GM19035 (cell line): ENCODE results near the gene HOXA10.

ENCODE experiments used
- ATAC-seq: cut with Tn5 transposase; IDR thresholded peaks from one replicate; pipeline ENCODE4 v1.9.1; 2021; ENCODE audit not compliant: unreplicated experiment

HOXA10 gene

GRCh38 chr7:27168265-27168947 lies 5.7 kb downstream of the HOXA10 start:
- no peak for ATAC-seq

- no peak for ATAC-seq
Observed at GRCh38 chr7:27167916-27168264, 6.2 kb downstream of the HOXA10 start.

- ATAC-seq, result no peak
Observed at GRCh38 chr7:27166531-27167505, 7.3 kb downstream of the HOXA10 start.

- no peak for ATAC-seq
Observed at GRCh38 chr7:27165996-27166530, 8.1 kb downstream of the HOXA10 start.

GRCh38 chr7:27165089-27165995 lies 8.8 kb downstream of the HOXA10 start, which contains the start of gene HOXA9:
TSS of gene HOXA9 (minus strand) at chr7:27165537. CDS start at chr7:27165457, 80 bp downstream.
- ATAC-seq, result no peak

GRCh38 chr7:27164367-27165088 lies 9.6 kb downstream of the HOXA10 start:
- no peak for ATAC-seq

GRCh38 chr7:27164045-27164366 lies 10.1 kb downstream of the HOXA10 start:
- ATAC-seq, result no peak

GRCh38 chr7:27163288-27164044 lies 10.7 kb downstream of the HOXA10 start:
- ATAC-seq, result no peak

- no peak for ATAC-seq
Observed at GRCh38 chr7:27162561-27163287, 11.4 kb downstream of the HOXA10 start.

- no peak for ATAC-seq
Observed at GRCh38 chr7:27161721-27162560, 12.2 kb downstream of the HOXA10 start.

- ATAC-seq, result no peak
Observed at GRCh38 chr7:27161214-27161720, 12.9 kb downstream of the HOXA10 start.

- peak; percentile 65 for ATAC-seq
Observed at GRCh38 chr7:27160546-27161213, 13.4 kb downstream of the HOXA10 start.

- no peak for ATAC-seq
Observed at GRCh38 chr7:27160145-27160545, 14.0 kb downstream of the HOXA10 start.

GRCh38 chr7:27159266-27160144 lies 14.6 kb downstream of the HOXA10 start:
- no peak for ATAC-seq

- no peak for ATAC-seq
Observed at GRCh38 chr7:27158436-27159265, 15.5 kb downstream of the HOXA10 start.
